K562 (cell line): Measurements from ENCODE around the gene TRPV5. TPM values are rescaled to one million over a fixed set of nuclear protein-coding genes. Genes with fewer than 3 reads are reported as not detected.

Experiments used
- ATAC-seq: fragments of 200-7000 bp; cut with Tn5 transposase; 3 replicates; pipeline ENCODE4 v1.9.1; 2020; ENCODE audit warnings: moderate library complexity
- Bru-seq: library from RNA; stranded (reverse); fragments of 400-500 nt; gene quantifications from one replicate; lab custom pipeline; 2021; lab: Mats Ljungman, UMichigan
- BruChase-seq, 2 experiments: library from RNA; stranded (reverse); fragments of 400-500 nt; gene quantifications; one replicate each; lab custom pipeline; 2021; lab: Mats Ljungman, UMichigan
- BruUV-seq: library from RNA; stranded (reverse); fragments of 400-500 nt; replicated peaks from 2 replicates; lab custom pipeline; 2021; lab: Mats Ljungman, UMichigan
- CTCF ChIA-PET: fragments of 300-600 bp; formaldehyde crosslinking; extraction: SDS; loops from one replicate; lab custom pipeline; 2021; ENCODE audit warnings: low intra/inter-chr PET ratio; lab: Yijun Ruan, JAX
- POLR2A ChIA-PET: fragments of 300-600, 350-650 bp; sonication (Branson Sonifier 250); formaldehyde crosslinking; extraction: SDS; loops from one replicate; lab custom pipeline; 2021; ENCODE audit warnings: antibody characterized with exemption, inconsistent platforms; lab: Yijun Ruan, JAX
- DNase-seq, 4 experiments: peaks; one replicate each; pipeline versions ENCODE4 v3.0.0 to v3.0.0-alpha.2; 2011 to 2018; ENCODE audit warnings: low spot score in 3 of 4, mixed read lengths in 3 of 4; ENCODE audit errors: extremely low read depth in 1 of 4
- FAIRE-seq: peaks from 2 replicates; lab custom pipeline; 2011; peaks lifted over from hg19 to GRCh38; lab: Jason Lieb, UNC
- H2AFZ ChIP-seq: 2 replicates; pipeline ENCODE4 v1.6.0; 2011; ENCODE audit warnings: low read depth, low read length, control low read depth, inconsistent platforms
- H3K27ac ChIP-seq: fragments of 200-600 bp; 3 replicates; pipeline ENCODE4 v1.8.0; 2011; ENCODE audit warnings: low read depth, mild to moderate bottlenecking, control low read depth, inconsistent platforms, low read length, moderate library complexity, mixed read lengths; ENCODE audit errors: extremely low read depth
- H3K27me3 ChIP-seq, 2 experiments: fragments of 300-600 bp in 1 of 2; 2 replicates in 1 of 2; 3 replicates in 1 of 2; pipeline versions ENCODE4 v1.6.0 to v1.8.0; 2011; ENCODE audit warnings: inconsistent platforms in 2 of 2, low read length in 2 of 2, mild to moderate bottlenecking in 1 of 2, mixed read lengths in 1 of 2, moderate library complexity in 1 of 2; ENCODE audit not compliant: control insufficient read depth in 2 of 2, insufficient read depth in 2 of 2
- H3K36me3 ChIP-seq: fragments of 300-600 bp; 3 replicates; pipeline ENCODE4 v1.8.0; 2011; ENCODE audit warnings: mild to moderate bottlenecking, low read length, inconsistent platforms; ENCODE audit not compliant: control insufficient read depth, insufficient read depth
- H3K4me1 ChIP-seq, 2 experiments: fragments of 200-600 bp in 1 of 2; replicated peaks in 1 of 2; 2 replicates in 1 of 2; 3 replicates in 1 of 2; pipeline versions ENCODE4 v1.5.1 to v1.8.0; 2011; ENCODE audit warnings: inconsistent platforms in 2 of 2, low read length in 2 of 2, mild to moderate bottlenecking in 1 of 2, mixed read lengths in 1 of 2, moderate library complexity in 1 of 2; ENCODE audit not compliant: control insufficient read depth in 2 of 2, insufficient read depth in 2 of 2
- H3K4me2 ChIP-seq: 2 replicates; pipeline ENCODE4 v1.6.1; 2011; ENCODE audit warnings: low read length, control low read depth, inconsistent platforms, mixed read lengths; ENCODE audit not compliant: insufficient read depth
- H3K4me3 ChIP-seq: fragments of 200-600 bp; sonication (generic), shearing (Covaris generic); 2 replicates; pipeline ENCODE4 v1.5.1; 2016; ENCODE audit warnings: control low read depth, inconsistent platforms
- H3K79me2 ChIP-seq: fragments of 200-600 bp; 3 replicates; pipeline ENCODE4 v1.8.0; 2011; ENCODE audit warnings: low read length, inconsistent platforms; ENCODE audit not compliant: control insufficient read depth, insufficient read depth
- H3K9ac ChIP-seq, 2 experiments: 2 replicates each; pipeline versions ENCODE4 v1.6.0 to v1.6.1; 2011; ENCODE audit warnings: low read depth in 2 of 2, low read length in 2 of 2, control low read depth in 1 of 2, inconsistent platforms in 1 of 2, mild to moderate bottlenecking in 1 of 2, mixed read lengths in 1 of 2; ENCODE audit not compliant: insufficient read depth in 1 of 2
- H3K9me1 ChIP-seq: one replicate; pipeline ENCODE4 v1.6.0; 2011; ENCODE audit warnings: inconsistent platforms, mild to moderate bottlenecking, low read length, moderate library complexity; ENCODE audit not compliant: control insufficient read depth, insufficient read depth
- H3K9me3 ChIP-seq: replicated peaks from 2 replicates; pipeline ENCODE4 v1.5.1; 2011; ENCODE audit warnings: low read depth, low read length, inconsistent platforms; ENCODE audit not compliant: control insufficient read depth, insufficient read depth
- H4K20me1 ChIP-seq: replicated peaks from 2 replicates; pipeline ENCODE4 v1.6.1; 2011; ENCODE audit warnings: low read length, inconsistent platforms, mixed read lengths; ENCODE audit not compliant: control insufficient read depth, insufficient read depth
- CHD7 ChIP-seq: fragments of 200-600 bp; sonication (generic); IDR thresholded peaks from one replicate; pipeline ENCODE4 v1.6.1; 2012; ENCODE audit warnings: mild to moderate bottlenecking, low read depth, low read length, inconsistent platforms
- POLR2G ChIP-seq: fragments of 200-400 bp; formaldehyde crosslinking; IDR thresholded peaks from 2 replicates; pipeline ENCODE4 v1.6.1; 2017; ENCODE audit warnings: low read depth, mild to moderate bottlenecking, antibody characterized with exemption, low read length, moderate library complexity
- WGBS: fragments of 100-300 bp; shearing (Covaris generic); methylation state at CpG from one replicate; pipeline ENCODE4 v1.1.6; 2016; ENCODE audit warnings: low coverage, mixed read lengths; ENCODE audit not compliant: insufficient coverage; ENCODE audit errors: missing lambda C conversion rate; 5-methylcytosine and 5-hydroxymethylcytosine counted together
- in situ Hi-C: fragments of 300-500 bp; cut with MboI; formaldehyde crosslinking; loops from 4 replicates; pipeline ENCODE4 v1.15.0; 2018; ENCODE audit warnings: inconsistent platforms, mixed read lengths
- intact Hi-C: fragments of 100-400 bp; cut with micrococcal nuclease; formaldehyde crosslinking; loops from 2 replicates; pipeline ENCODE4 v1.14.2; 2022
- long read RNA-seq, 3 experiments: library from polyadenylated mRNA in 2 of 3; library from RNA in 1 of 3; unstranded in 2 of 3; stranded (forward) in 1 of 3; transcript quantifications; one replicate each; pipeline ENCODE4 v2.0.0, GENCODE V29; 2019 to 2022
- polyA minus RNA-seq, 3 experiments: library from RNA; depleted of rRNA, polyadenylated mRNA; stranded (reverse); fragments of >200 nt; gene quantifications; 2 replicates each; pipeline ENCODE4 v1.2.3, GENCODE V29; 2011
- polyA plus RNA-seq, 8 experiments: library from polyadenylated mRNA; depleted of rRNA in 4 of 8; stranded (reverse) in 5 of 8; unstranded in 3 of 8; fragments of >200 nt; fragmentation: Nextera tagmentation in 2 of 8; fragmentation: Illumina TruSeq in 1 of 8; extraction: Ambion mirVana in 2 of 8; extraction: Trizol in 1 of 8; gene quantifications; 2 replicates each; pipeline versions ENCODE4 v1.2.1 to v1.2.3, GENCODE V29; 2011 to 2014; ENCODE audit warnings: inconsistent platforms in 1 of 8, missing spikeins in 1 of 8
- total RNA-seq, 7 experiments: library from RNA; depleted of rRNA in 6 of 7; stranded (reverse); fragments of >200 nt in 6 of 7; fragmentation: Illumina TruSeq in 2 of 7; extraction: Trizol in 2 of 7; gene quantifications; 2 replicates each; pipeline versions ENCODE4 v1.2.1 to v1.2.3, GENCODE V29; 2011 to 2021; ENCODE audit warnings: low replicate concordance in 1 of 7

Gene TRPV5
- 0.56 and 0.74 TPM in 2 replicates for total RNA-seq (2011; cell fraction: chromatin; rRNA removed; ENCODE audit: low replicate concordance)
- 0.17 and 0.26 TPM in 2 replicates for total RNA-seq (2011; cell fraction: nucleolus; rRNA removed)
- 0.44 and 1.1 TPM in 2 replicates for total RNA-seq (2011; cell fraction: nucleoplasm; rRNA removed)
- not detected in 2 replicates for total RNA-seq (2014; rRNA removed)
- not detected in 2 replicates for total RNA-seq (2014; rRNA removed; fragmentation: Illumina TruSeq; extraction: Trizol)
- total RNA-seq (2015; rRNA removed; fragmentation: Illumina TruSeq; extraction: Trizol) = not detected in 2 replicates
- not detected in 2 replicates for total RNA-seq (2021)
- 0.12 TPM in 1 of 2 replicates, not detected in the other for polyA plus RNA-seq (2011; rRNA removed)
- 0.03 TPM in 1 of 2 replicates, not detected in the other for polyA plus RNA-seq (2011; cell fraction: cytosol; rRNA removed)
- polyA plus RNA-seq (2011; cell fraction: nucleus; rRNA removed) = 0.36 and 0.60 TPM in 2 replicates
- polyA plus RNA-seq (2012) = 0.08 TPM in 1 of 2 replicates, not detected in the other
- polyA plus RNA-seq (2014; fragmentation: Illumina TruSeq; extraction: Trizol) = 0.04 TPM in 1 of 2 replicates, not detected in the other
- polyA plus RNA-seq (2014; fragmentation: Nextera tagmentation; extraction: Ambion mirVana) = not detected
- not detected in 2 replicates for polyA plus RNA-seq (2014; rRNA removed)
- polyA minus RNA-seq (2011; rRNA and poly(A)+ RNA removed) = 0.27 TPM in 1 of 2 replicates, not detected in the other
- not detected in 2 replicates for polyA minus RNA-seq (2011; cell fraction: cytosol; rRNA and poly(A)+ RNA removed)
- 0.13 and 0.22 TPM in 2 replicates for polyA minus RNA-seq (2011; cell fraction: nucleus; rRNA and poly(A)+ RNA removed)
- Bru-seq, nascent RNA = percentile 16 among the genes with signal in this experiment
- BruChase-seq, experiment 1, labeled RNA remaining after a 2-hour chase = percentile 17 among the genes with signal in this experiment
- BruChase-seq, experiment 2, labeled RNA remaining after a 6-hour chase = percentile 25 among the genes with signal in this experiment
- long read RNA-seq, experiment 1 = 0 reads
- long read RNA-seq, experiment 2 = 0 reads
- long read RNA-seq, experiment 3 = 0 reads

- no peak within 1 kb of the TSS for H2AFZ ChIP-seq
- in situ Hi-C loops = no loop called here
- H3K9me3 ChIP-seq = no peaks in the 10 kb centered on the region
- H3K4me2 ChIP-seq = no peak within 1 kb of the TSS
- CTCF ChIA-PET = no interaction called here
- POLR2A ChIA-PET = interaction anchor here (0.6 to 1.4 kb wide), 4 partner anchors 8 to 19 kb away, joined by 3 to 4 read pairs (median 3); no protein-coding TSS in a partner anchor
- H4K20me1 ChIP-seq = peaks cover 4% of the 10 kb centered on the region; the same call in 1 of the 2 replicates
- no peaks in the 10 kb centered on the region for H3K79me2 ChIP-seq
- DNase-seq (no peak), ATAC-seq (no peak; the same call in 2 of the 3 replicates), FAIRE-seq (no peak)
- intact Hi-C loops = no loop called here
- H3K36me3 ChIP-seq = no peaks in the 10 kb centered on the region; the same call in 2 of the 3 replicates
- H3K27me3 ChIP-seq = peaks cover 28 to 47% of the 10 kb centered on the region in 2 experiments
- no TSS peak for BruUV-seq
- H3K9ac ChIP-seq = no peak within 1 kb of the TSS
- no peak within 1 kb of the TSS for H3K4me3 ChIP-seq
- H3K4me1 ChIP-seq = peaks cover 3% of the 10 kb centered on the region in 2 experiments; a peak in 1 of 5 replicates
- H3K9me1 ChIP-seq = no peaks in the 10 kb centered on the region
- WGBS = 3% methylated on average over 4 of the region's 4 CpGs
- TF ChIP-seq CHD7 = no peak
- TF ChIP-seq POLR2G = 0 out of 2 replicates have a peak, but pooled peaks have one; percentile 20
- no peak within 1 kb of the TSS for H3K27ac ChIP-seq
Observed at GRCh38 chr7:142933624-142934023, at the start of gene TRPV5. TRPV5 (minus strand) TSS chr7:142933746; CDS start chr7:142933459, 287 bp downstream.
